HG02623 (cell line): Measurements from ENCODE around the gene RASGEF1B.

ENCODE experiments used
- ATAC-seq: cut with Tn5 transposase; IDR thresholded peaks from one replicate; pipeline ENCODE4 v1.9.1; 2021; ENCODE audit warnings: moderate library complexity; ENCODE audit not compliant: unreplicated experiment

The RASGEF1B gene

GRCh38 chr4:81471588-81472280, at the start of gene RASGEF1B:
TSS of gene RASGEF1B (minus strand) at chr4:81471907. CDS start at chr4:81459508, 12,399 bp downstream.
- peak; percentile 95 for ATAC-seq

GRCh38 chr4:81519856-81520255, 48.1 kb upstream of the RASGEF1B start:
- no peak for ATAC-seq

- no peak for ATAC-seq
Observed at GRCh38 chr4:81519427-81519773, 47.7 kb upstream of the RASGEF1B start.

DNA sequence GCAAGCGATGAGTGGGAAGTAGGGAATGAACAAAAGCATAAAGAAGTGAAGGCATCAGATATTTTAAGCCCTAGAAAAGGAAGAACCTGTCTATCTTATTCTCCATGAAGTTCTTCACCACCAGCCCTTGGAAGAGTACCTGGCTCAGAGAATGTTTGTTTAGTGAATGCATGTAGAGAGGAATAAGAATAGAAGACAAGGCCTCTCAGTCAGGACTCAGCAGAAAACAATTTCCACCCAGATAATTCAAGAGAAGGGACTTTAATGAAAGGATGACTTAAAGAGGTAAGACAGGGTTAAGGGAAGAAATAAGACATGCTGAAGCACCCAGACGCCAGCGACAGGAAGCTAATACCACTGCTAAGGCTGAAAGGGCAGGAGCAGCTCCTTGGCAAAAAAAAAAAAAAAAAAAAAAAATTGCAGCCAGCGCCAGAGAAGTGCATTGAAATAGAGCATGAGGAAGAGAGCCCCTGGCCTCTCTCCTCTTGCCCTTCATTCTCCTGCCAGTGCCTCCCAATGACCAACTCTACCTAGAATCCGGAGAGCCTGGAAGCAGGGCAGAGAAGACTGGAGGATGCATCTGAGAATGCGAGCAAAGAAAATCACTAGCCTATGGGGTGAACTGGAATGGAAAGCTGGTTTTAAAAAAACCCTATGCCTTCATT, 47.2 kb upstream of the RASGEF1B start:
- ATAC-seq: no peak

- ATAC-seq: no peak
Observed at GRCh38 chr4:81516241-81516640, 44.5 kb upstream of the RASGEF1B start.

GRCh38 chr4:81512757-81513501, 41.2 kb upstream of the RASGEF1B start:
- ATAC-seq: no peak

- ATAC-seq: no peak
Observed at GRCh38 chr4:81512001-81512756, 40.5 kb upstream of the RASGEF1B start.

- no peak for ATAC-seq
Observed at GRCh38 chr4:81510643-81511178, 39.0 kb upstream of the RASGEF1B start.

DNA sequence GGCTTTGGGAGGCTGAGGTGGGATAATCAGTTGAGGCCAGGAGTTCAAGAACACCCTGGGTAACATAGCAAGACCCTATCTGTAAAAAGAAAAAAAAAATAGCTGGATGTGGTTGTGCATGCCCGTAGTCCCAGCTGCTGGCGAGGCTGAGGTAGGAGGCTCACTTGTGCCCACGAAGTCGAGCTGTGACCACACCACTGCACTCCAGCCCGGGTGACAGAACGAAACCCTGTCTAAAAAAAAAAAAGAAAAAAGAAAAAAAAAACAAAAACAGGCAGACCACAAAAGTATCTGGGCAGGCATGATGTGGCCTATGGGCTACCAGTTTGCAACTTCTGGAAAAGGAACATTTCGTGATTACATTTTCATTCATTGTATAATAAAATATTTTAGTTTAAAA, 38.1 kb upstream of the RASGEF1B start:
- ATAC-seq: no peak

DNA sequence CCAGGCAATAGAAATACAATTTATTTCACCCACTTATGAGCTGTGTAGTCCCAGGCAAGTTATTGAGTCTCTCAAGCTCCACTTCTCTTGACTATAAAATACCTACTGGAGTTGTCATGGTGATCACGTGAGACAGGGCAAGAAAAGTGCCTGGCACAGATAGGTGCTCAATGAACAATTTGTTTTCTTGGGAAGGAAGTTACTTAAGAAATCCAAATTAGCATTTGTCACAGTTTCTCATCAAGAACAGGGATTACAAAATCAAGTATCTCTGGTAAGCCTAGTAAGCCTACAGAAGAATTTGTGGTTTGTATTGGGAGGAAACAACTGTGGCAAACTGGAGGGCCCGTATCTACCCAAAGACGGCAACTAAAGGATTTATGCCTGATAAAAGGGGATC, 37.5 kb upstream of the RASGEF1B start:
- ATAC-seq: no peak

DNA sequence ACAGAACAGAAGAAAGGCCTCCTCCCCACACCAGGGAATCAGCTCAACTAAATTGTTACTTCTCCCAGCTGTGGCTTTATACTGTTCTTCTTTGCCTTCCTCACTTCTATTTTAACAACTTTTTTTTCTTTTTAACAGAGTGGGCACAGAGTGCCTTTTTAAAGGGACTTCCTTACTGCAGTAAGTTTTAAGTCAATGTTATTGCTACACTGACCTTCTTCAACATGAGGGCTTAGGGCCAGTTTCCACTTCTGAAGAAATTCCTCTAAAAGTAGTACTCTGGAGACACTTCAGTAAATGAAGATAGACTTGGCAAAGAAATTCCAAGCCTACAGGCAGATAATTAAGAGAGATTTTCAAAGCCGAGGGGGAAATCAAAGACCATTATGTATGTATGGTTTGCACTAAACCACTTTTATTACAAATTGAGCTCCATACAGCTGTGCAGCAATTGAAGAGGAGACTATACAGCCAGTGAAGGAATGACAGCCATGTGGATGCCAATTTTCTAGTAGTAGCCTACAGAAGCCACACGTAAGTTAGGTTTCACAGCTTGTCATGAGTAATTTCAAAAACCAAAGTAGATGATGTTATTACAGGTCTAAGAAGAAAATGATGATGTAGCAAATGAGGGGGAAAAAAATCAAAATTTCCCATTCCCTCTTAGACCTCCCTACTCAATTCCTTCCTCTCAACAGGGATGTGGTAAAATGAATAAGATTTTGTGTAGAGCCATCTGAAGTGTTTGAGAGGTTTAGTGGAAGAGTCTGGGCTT, 36.9 kb upstream of the RASGEF1B start:
- ATAC-seq: no peak

DNA sequence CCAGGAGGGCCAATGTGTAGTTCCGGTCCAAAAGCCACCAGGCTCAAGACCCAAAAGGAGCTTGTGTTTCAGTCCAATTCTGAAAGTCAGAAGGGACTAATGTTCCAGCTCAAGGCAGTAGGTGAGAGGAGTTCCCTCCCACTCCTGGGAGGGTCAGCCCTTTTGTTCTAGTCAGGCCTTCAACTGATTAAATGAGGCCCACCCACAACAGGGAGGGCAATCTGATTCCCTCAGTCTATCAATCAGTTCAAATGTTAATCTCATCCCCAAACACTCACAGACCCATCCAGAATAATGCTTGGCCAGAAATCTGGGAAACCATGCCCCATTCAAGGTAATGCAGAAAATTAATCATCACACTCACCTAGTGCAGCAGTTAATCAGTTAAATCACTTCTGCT, 35.8 kb upstream of the RASGEF1B start:
- no peak for ATAC-seq

DNA sequence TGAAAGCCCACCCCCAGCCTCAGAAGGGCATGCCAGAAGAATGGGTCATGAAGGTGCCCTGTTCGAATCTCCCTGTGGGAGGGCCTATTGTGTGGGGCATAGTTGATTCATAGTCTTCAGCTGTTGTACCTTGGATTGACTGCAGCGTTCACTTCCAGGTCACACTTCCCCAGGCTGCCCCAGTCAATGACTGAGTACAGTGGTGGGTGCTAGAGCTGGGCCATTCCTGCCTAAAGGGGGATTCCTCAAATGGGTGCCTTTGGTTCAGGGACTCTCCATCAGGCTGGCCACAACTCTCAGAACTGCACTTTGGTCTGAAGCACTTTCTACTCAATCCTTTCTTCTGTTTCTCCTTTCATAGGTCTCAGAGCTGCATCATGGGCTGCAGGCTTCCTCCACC, 35.0 kb upstream of the RASGEF1B start:
- ATAC-seq: peak; percentile 66

DNA sequence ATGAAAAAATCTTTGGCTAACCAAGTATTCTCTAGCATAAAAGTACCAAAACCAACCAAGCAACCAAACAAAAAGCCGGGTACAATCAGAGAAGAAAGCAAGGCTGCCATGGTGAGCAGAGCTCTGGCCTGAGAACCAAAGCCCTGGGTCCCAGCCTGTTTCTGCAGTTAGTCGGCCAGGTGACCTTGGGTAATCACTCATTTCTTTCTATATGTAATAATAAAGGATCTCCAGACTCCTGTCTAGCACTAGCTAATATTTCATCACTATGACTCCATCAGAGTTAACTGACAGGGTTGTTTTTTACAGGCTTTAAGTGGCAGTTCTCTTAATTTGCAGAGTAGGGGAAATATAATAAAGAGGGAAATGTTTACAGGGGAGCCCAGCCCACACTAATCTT, 34.0 kb upstream of the RASGEF1B start:
- no peak for ATAC-seq

GRCh38 chr4:81505004-81505598, 33.4 kb upstream of the RASGEF1B start:
- ATAC-seq: peak; percentile 47

GRCh38 chr4:81504112-81505003, 32.7 kb upstream of the RASGEF1B start:
- no peak for ATAC-seq

GRCh38 chr4:81503586-81503985, 31.9 kb upstream of the RASGEF1B start:
- no peak for ATAC-seq

DNA sequence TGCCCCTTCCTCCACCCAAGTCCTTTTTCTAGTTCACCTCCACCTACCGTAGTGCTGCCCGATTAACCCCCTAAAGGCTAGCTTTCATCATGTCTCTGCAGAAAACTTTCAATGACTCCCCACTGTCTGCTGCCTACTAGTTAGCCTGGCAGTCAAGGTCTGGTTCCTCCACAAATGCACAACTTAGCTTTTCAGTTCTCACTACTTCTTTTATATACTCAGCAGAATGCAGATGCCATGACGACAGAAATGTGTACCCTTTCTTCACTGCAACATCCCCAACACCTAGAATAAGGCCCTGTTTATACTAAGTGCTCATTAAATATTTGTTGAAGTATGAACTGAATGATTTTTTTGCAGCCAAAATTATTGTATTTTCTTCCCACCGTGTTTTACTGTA, 30.9 kb upstream of the RASGEF1B start:
- ATAC-seq: no peak

- ATAC-seq: no peak
Observed at GRCh38 chr4:81499840-81500239, 28.1 kb upstream of the RASGEF1B start.
